GM21786 (cell line): Measurements from ENCODE around the gene COG8.

ENCODE experiments used
- ATAC-seq: cut with Tn5 transposase; IDR thresholded peaks from one replicate; pipeline ENCODE4 v1.9.1; 2021; ENCODE audit not compliant: unreplicated experiment

Gene COG8

GRCh38 chr16:69348222-69348621 lies 8.9 kb upstream of the COG8 start:
- no peak for ATAC-seq

- no peak for ATAC-seq
Observed at GRCh38 chr16:69346683-69347082, 7.3 kb upstream of the COG8 start.

GRCh38 chr16:69345923-69346322 lies 6.6 kb upstream of the COG8 start:
- ATAC-seq, result no peak

GRCh38 chr16:69344171-69344570 lies 4.8 kb upstream of the COG8 start:
- no peak for ATAC-seq

GRCh38 chr16:69340095-69340644 lies 806 bp upstream of the COG8 start:
- ATAC-seq, result no peak

- ATAC-seq, result no peak
Observed at GRCh38 chr16:69338557-69339288, 641 bp downstream of the COG8 start.

GRCh38 chr16:69334696-69335095 lies 4.7 kb downstream of the COG8 start:
- no peak for ATAC-seq

GRCh38 chr16:69330286-69331109 lies 8.9 kb downstream of the COG8 start, which contains the start of gene PDF:
Gene PDF (minus strand): TSS chr16:69330588. CDS start chr16:69330570, 18 bp downstream.
- ATAC-seq, result peak; percentile 90

- ATAC-seq, result peak; percentile 25
Observed at GRCh38 chr16:69329369-69330285, 9.7 kb downstream of the COG8 start.

GRCh38 chr16:69328854-69329316 lies 10.5 kb downstream of the COG8 start:
- ATAC-seq, result no peak

GRCh38 chr16:69327585-69328310 lies 11.6 kb downstream of the COG8 start:
- ATAC-seq, result no peak

GRCh38 chr16:69326172-69326873 lies 13.0 kb downstream of the COG8 start:
- ATAC-seq, result no peak

- ATAC-seq, result no peak
Observed at GRCh38 chr16:69325784-69326171, 13.6 kb downstream of the COG8 start.

GRCh38 chr16:69324585-69325253 lies 14.6 kb downstream of the COG8 start:
- no peak for ATAC-seq

- no peak for ATAC-seq
Observed at GRCh38 chr16:69324013-69324531, 15.3 kb downstream of the COG8 start.

GRCh38 chr16:69323415-69323814 lies 15.9 kb downstream of the COG8 start:
- ATAC-seq, result no peak

- ATAC-seq, result no peak
Observed at GRCh38 chr16:69322343-69322742, 17.0 kb downstream of the COG8 start.

- no peak for ATAC-seq
Observed at GRCh38 chr16:69321080-69321479, 18.3 kb downstream of the COG8 start.

GRCh38 chr16:69320740-69321073 lies 18.7 kb downstream of the COG8 start:
- no peak for ATAC-seq
